IPS-11a (cell line): ENCODE results near the gene SCUBE2.

Source experiments
- H3K4me3 ChIP-seq: one replicate; pipeline ENCODE4 v1.5.1; 2013; ENCODE audit warnings: low read depth, low read length, control low read depth

The SCUBE2 gene

DNA sequence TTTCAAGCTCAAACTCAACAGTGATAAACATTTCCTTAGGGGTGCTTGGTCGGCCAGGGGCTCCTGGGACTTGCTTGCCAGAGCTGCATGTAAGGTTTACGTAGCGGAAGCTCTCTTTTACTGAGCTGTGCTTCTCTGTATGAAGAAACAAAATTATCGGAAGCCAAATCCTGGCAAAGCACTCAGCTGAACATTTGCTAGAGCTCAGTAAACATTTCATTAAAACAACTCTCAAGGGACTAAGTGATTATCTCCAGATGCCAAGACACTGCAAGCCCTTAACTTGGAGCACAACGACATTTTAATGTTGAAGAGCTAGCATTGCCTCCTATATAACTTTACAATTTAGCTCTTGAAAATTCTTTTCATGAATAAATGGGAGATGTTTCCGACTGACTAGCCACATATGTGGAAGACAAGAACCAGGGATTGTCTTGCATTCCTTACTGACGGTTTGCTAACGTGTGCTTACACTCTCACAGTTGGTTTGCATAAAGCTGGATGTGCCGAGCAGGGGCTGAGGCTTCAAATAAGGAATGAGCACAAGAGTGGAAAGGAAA, 43.4 kb downstream of the SCUBE2 start:
- no peak overlapping the region for H3K4me3 ChIP-seq

GRCh38 chr11:9046481-9046880, 44.9 kb downstream of the SCUBE2 start:
- H3K4me3 ChIP-seq, result no peak overlapping the region

GRCh38 chr11:9042488-9042887, 48.9 kb downstream of the SCUBE2 start:
- no peak overlapping the region for H3K4me3 ChIP-seq

DNA sequence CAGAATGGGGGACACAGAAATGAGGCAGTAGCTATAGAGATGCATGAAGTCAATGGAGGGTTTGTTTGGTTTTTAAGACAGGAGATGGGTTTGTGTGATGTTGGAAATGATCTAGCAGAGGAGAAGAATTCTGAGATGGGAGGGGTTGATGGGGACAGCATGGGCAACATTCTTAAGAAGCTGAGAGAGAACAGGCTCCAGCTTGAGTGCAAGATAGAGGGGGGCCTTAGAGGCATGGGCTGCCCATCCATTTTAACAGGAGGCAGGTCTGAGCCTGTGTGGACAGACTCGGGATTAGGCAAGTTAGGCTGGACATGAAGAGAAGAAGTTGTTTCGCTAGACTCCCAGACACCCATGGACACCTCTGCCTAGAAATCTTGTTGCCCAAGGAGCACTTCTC, 49.7 kb downstream of the SCUBE2 start:
- no peak overlapping the region for H3K4me3 ChIP-seq

DNA sequence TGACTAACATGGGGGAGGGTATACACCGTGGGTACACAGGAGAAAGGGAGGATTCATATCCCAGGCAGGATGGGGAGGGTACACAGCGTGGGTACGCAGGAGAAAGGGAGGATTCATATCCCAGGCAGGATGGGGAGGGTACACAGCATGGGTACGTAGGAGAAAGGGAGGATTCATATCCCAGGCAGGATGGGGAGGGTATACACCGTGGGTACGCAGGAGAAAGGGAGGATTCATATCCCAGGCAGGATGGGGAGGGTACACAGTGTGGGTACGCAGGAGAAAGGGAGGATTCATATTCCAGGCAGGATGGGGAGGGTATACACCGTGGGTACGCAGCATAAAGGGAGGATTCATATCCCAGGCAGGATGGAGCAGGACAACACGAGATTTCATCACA, 51.0 kb downstream of the SCUBE2 start:
- H3K4me3 ChIP-seq, result no peak overlapping the region

- H3K4me3 ChIP-seq, result no peak overlapping the region
These were observed 51.5 kb downstream of the SCUBE2 start for GRCh38 chr11:9039863-9040262.

- no peak overlapping the region for H3K4me3 ChIP-seq
These were observed 52.2 kb downstream of the SCUBE2 start for GRCh38 chr11:9039198-9039597.

- no peak overlapping the region for H3K4me3 ChIP-seq
These were observed 52.9 kb downstream of the SCUBE2 start for GRCh38 chr11:9038541-9038940.

GRCh38 chr11:9037963-9038362, 53.4 kb downstream of the SCUBE2 start:
- no peak overlapping the region for H3K4me3 ChIP-seq

DNA sequence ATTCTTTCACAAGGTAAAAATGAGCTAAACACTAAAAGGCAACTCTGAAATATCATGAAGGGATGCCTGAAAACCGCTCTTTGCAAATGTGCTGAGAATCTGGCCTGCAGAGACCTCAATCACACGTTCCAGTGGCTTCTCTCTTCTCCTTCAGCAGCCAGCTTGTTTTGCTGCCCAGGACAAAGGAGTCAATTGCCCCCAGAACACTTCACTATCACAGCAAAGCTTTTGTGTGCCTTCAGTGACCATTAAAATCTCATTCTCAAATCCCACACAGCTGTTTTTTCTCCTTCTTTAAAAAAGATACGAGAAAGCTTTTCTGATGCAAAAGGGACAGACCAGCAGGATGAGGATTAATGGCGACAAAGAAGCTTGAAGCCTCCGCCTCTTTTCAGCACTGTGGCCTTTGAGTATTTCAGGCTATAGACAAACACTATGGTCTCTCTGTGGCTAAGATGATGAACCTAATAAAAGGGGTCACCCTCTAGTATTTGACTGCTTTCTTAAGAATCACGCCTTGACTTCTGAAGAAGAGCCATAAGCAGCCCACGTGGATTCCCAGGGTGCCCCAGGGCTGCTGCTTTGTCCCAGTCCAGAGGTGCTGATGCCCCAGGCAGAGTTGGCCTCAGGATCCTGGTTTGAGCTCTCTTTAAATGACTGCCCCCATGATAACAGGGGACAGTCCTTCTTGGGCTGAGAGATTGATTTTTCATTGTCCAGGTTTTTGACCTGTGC, 54.2 kb downstream of the SCUBE2 start:
- no peak overlapping the region for H3K4me3 ChIP-seq

DNA sequence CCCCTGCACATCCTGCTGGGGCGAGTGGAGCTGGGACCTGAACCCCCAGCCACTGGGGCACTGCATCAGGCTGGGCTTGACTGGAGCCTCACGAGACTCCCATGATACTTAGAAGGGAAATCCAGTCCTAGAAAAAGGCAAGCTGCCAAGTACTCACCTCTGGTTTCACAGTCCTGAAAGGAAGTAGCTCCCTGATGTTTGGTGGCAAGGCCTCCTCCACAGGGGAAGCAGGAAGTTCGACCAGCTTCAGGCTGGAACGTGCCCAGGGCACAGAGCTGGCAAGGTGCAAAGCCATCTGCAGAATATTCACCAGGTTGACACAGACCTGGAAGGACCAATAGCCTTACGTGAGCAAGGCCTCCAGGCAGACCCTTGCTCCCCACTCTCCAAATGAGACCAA, 60.8 kb downstream of the SCUBE2 start:
- no peak overlapping the region for H3K4me3 ChIP-seq

DNA sequence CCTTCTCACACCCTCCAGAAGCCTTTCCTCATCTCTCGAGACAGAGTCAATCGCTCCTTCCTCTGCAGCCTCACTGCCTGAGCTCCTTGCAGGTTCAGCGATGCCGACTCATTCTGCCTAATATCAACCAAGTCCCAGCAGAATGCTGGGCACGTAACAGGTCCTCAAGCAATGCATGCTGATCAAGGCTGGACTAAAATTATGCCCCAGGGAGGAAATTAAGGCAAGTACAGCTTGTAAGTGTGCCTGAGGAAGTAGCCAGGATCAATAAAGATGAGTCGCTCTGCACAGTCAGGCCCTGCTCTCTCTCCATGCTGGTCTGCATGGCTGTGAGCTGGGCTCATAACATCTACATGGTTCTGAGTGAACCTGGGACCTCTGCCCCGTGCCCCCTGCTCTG, 62.0 kb downstream of the SCUBE2 start:
- no peak overlapping the region for H3K4me3 ChIP-seq

DNA sequence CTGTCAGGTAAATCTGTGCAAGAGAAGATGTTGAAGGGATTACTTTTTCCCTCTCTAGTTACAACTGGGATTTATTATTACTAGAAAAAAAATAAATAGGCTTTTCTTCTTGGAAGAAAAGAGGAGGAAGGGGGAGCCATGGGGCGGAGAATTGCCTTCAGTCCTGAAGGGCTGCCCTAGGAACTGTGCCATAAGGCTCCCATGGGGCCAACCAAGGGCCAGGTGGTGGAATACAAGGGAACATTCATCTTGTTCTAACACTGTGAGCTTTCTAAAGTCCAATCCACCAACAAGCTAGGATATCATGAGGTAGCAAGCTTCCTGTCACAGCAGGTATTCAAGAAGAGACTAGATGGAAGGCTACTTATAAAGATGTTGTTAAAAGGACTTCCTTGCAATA, 62.8 kb downstream of the SCUBE2 start:
- no peak overlapping the region for H3K4me3 ChIP-seq

- H3K4me3 ChIP-seq, result no peak overlapping the region
These were observed 66.1 kb downstream of the SCUBE2 start for GRCh38 chr11:9025101-9025850.

GRCh38 chr11:9022961-9023680, 68.3 kb downstream of the SCUBE2 start:
- no peak overlapping the region for H3K4me3 ChIP-seq

DNA sequence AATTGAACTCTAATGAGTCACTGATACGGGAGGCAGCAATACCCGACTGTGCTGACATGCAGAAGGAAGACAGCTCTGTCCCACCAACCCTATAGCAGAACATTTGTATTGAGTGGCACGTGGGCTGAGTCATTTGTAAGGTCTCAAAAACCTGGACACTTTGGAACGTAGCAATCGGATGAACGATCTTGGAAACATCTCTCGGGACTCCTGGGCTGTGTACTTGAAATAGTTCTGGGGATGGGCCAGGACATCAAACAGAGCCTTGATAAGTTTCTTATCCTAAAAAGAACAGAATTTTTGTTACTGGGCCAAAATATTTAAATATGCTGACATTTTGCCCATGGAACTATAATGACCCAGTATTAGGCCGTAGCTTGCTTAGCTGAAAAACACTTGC, 70.5 kb downstream of the SCUBE2 start:
- no peak overlapping the region for H3K4me3 ChIP-seq

GRCh38 chr11:9019861-9020260, 71.5 kb downstream of the SCUBE2 start:
- H3K4me3 ChIP-seq, result no peak overlapping the region

DNA sequence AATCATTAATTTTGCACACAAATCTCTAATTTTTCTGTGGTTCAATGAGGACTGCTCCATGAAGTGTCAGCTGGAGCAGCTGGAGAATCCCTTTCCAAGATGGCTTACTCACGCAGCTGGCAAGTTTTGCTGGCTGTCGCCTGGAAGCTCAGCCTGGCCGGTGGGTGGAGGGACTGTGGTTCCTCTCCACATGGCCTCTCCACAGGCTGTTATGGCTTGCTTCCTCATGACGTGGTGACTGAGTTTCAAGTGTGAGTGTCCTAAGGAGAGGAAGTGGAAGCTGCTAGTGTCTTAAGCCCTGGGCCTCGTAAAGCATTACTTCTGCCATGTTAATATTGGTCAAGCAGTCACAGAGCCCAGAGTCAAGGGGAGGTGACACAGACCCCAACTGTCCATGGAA, 73.6 kb downstream of the SCUBE2 start:
- no peak overlapping the region for H3K4me3 ChIP-seq

GRCh38 chr11:9016916-9017642, 74.3 kb downstream of the SCUBE2 start:
- H3K4me3 ChIP-seq, result no peak overlapping the region

DNA sequence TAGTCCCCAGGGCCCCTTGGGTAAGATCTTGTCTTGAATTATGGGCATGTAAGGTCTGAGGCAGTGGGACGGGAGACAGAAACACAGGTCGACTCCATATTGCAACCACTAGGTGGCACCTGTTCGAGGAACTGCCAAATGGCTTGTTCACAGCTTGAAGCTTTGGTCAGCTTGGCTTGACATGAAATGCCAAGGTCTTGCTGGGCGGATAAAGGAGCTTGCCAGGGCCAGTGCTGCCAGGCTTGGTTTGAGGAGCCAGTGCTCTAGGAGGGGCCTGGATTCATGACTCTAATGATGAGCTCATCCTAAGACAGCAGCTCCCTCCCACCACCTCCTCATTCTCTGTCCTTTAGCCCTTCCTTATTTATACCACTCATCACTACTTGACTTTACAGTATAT, 75.7 kb downstream of the SCUBE2 start:
- H3K4me3 ChIP-seq, result no peak overlapping the region

- H3K4me3 ChIP-seq, result no peak overlapping the region
These were observed 76.6 kb downstream of the SCUBE2 start for GRCh38 chr11:9014826-9015225.
